H9 (cell line): ENCODE measurements around the gene PET100. TPM values are rescaled to one million over a fixed set of nuclear protein-coding genes. Genes with fewer than 3 reads are reported as not detected.

Experiments used
- DNase-seq: peaks from one replicate; pipeline ENCODE4 v3.0.0-alpha.2; 2017
- H2AFZ ChIP-seq: one replicate; pipeline ENCODE4 v1.6.1; 2013; ENCODE audit warnings: mild to moderate bottlenecking, low read length, control low read depth, moderate library complexity
- H2AK5ac ChIP-seq: 2 replicates; pipeline ENCODE4 v1.6.1; 2013; ENCODE audit warnings: low read length, control low read depth, mixed read lengths; ENCODE audit not compliant: insufficient read length
- H2BK120ac ChIP-seq: one replicate; pipeline ENCODE4 v1.6.1; 2013; ENCODE audit warnings: low read depth, mild to moderate bottlenecking, low read length, control low read depth, inconsistent platforms; ENCODE audit not compliant: poor library complexity, severe bottlenecking
- H2BK12ac ChIP-seq: 2 replicates; pipeline ENCODE4 v1.6.1; 2013; ENCODE audit warnings: low read length, control low read depth, mixed read lengths, low read depth; ENCODE audit not compliant: insufficient read length
- H2BK15ac ChIP-seq: 2 replicates; pipeline ENCODE4 v1.6.1; 2013; ENCODE audit warnings: low read depth, low read length, control low read depth
- H2BK20ac ChIP-seq: one replicate; pipeline ENCODE4 v1.6.1; 2013; ENCODE audit warnings: low read depth, mild to moderate bottlenecking, low read length, control low read depth, inconsistent platforms; ENCODE audit not compliant: poor library complexity, severe bottlenecking
- H2BK5ac ChIP-seq: 2 replicates; pipeline ENCODE4 v1.6.1; 2013; ENCODE audit warnings: low read length, control low read depth, mixed read lengths; ENCODE audit not compliant: insufficient read length
- H3K14ac ChIP-seq: 2 replicates; pipeline ENCODE4 v1.6.1; 2013; ENCODE audit warnings: low read length, control low read depth; ENCODE audit not compliant: insufficient read depth
- H3K18ac ChIP-seq: 2 replicates; pipeline ENCODE4 v1.6.1; 2013; ENCODE audit warnings: low read depth, mild to moderate bottlenecking, mixed read lengths, low read length, control low read depth; ENCODE audit not compliant: insufficient read length
- H3K23ac ChIP-seq: 2 replicates; pipeline ENCODE4 v1.6.1; 2013; ENCODE audit warnings: low read length, control low read depth, mixed read lengths, low read depth; ENCODE audit not compliant: insufficient read length
- H3K23me2 ChIP-seq: 2 replicates; pipeline ENCODE4 v1.6.1; 2013; ENCODE audit warnings: low read depth, mild to moderate bottlenecking, mixed read lengths, low read length, control low read depth; ENCODE audit not compliant: insufficient read length, poor library complexity, severe bottlenecking
- H3K27ac ChIP-seq: 2 replicates; pipeline ENCODE4 v1.5.1; 2013; ENCODE audit warnings: low read length, control low read depth, mixed read lengths, low read depth; ENCODE audit not compliant: insufficient read length
- H3K27me3 ChIP-seq: 2 replicates; pipeline ENCODE4 v1.6.1; 2013; ENCODE audit warnings: low read length, control low read depth, inconsistent platforms; ENCODE audit not compliant: insufficient read depth
- H3K4ac ChIP-seq: 2 replicates; pipeline ENCODE4 v1.6.1; 2013; ENCODE audit warnings: low read depth, mild to moderate bottlenecking, control low read depth, inconsistent platforms, low read length, moderate library complexity
- H3K4me1 ChIP-seq: 2 replicates; pipeline ENCODE4 v1.6.1; 2013; ENCODE audit warnings: low read length, control low read depth, inconsistent platforms; ENCODE audit not compliant: insufficient read depth
- H3K4me2 ChIP-seq: 2 replicates; pipeline ENCODE4 v1.6.1; 2013; ENCODE audit warnings: low read length, control low read depth, mixed read lengths; ENCODE audit not compliant: insufficient read length, insufficient read depth
- H3K56ac ChIP-seq: 2 replicates; pipeline ENCODE4 v1.6.1; 2013; ENCODE audit warnings: low read depth, mild to moderate bottlenecking, mixed read lengths, low read length, control low read depth; ENCODE audit not compliant: insufficient read length
- H3K79me1 ChIP-seq: 2 replicates; pipeline ENCODE4 v1.6.1; 2013; ENCODE audit warnings: low read depth, mild to moderate bottlenecking, moderate library complexity, low read length, control low read depth, inconsistent platforms; ENCODE audit not compliant: insufficient read depth, poor library complexity, severe bottlenecking
- H3K79me2 ChIP-seq: 2 replicates; pipeline ENCODE4 v1.6.1; 2013; ENCODE audit warnings: low read length, control low read depth, inconsistent platforms; ENCODE audit not compliant: insufficient read depth
- H3K9ac ChIP-seq: 2 replicates; pipeline ENCODE4 v1.6.1; 2013; ENCODE audit warnings: low read length, control low read depth, mixed read lengths; ENCODE audit not compliant: insufficient read length; ENCODE audit errors: extremely low read depth
- H3K9me3 ChIP-seq: one replicate; pipeline ENCODE4 v1.6.1; 2013; ENCODE audit warnings: low read depth, low read length, inconsistent platforms; ENCODE audit not compliant: control insufficient read depth
- H3T11ph ChIP-seq: one replicate; pipeline ENCODE4 v1.6.1; 2013; ENCODE audit warnings: mild to moderate bottlenecking, low read length, control low read depth, inconsistent platforms
- H4K20me1 ChIP-seq: one replicate; pipeline ENCODE4 v1.6.1; 2013; ENCODE audit not compliant: control insufficient read depth, insufficient read length, insufficient read depth
- H4K5ac ChIP-seq: 2 replicates; pipeline ENCODE4 v1.6.1; 2013; ENCODE audit warnings: low read depth, mild to moderate bottlenecking, mixed read lengths, low read length, control low read depth; ENCODE audit not compliant: insufficient read length
- H4K8ac ChIP-seq: replicated peaks from 2 replicates; pipeline ENCODE4 v1.6.1; 2013; ENCODE audit warnings: low read length, control low read depth, mixed read lengths, low read depth; ENCODE audit not compliant: insufficient read length
- H4K91ac ChIP-seq: 2 replicates; pipeline ENCODE4 v1.6.1; 2013; ENCODE audit warnings: low read depth, mild to moderate bottlenecking, moderate library complexity, mixed read lengths, low read length, control low read depth; ENCODE audit not compliant: insufficient read length
- H3K27ac Mint-ChIP-seq, 3 experiments: 2 replicates in 2 of 3; 3 replicates in 1 of 3; pipeline ENCODE4 v1.8.0; 2020 to 2021; ENCODE audit warnings: mixed read lengths in 3 of 3, mild to moderate bottlenecking in 1 of 3, moderate library complexity in 1 of 3
- H3K27me3 Mint-ChIP-seq: 2 replicates; pipeline ENCODE4 v1.8.0; 2021; ENCODE audit warnings: low read depth, mild to moderate bottlenecking, moderate library complexity, mixed read lengths
- H3K36me3 Mint-ChIP-seq, 3 experiments: 2 replicates in 2 of 3; 3 replicates in 1 of 3; pipeline ENCODE4 v1.8.0; 2020 to 2021; ENCODE audit warnings: low read depth in 3 of 3, mixed read lengths in 3 of 3; ENCODE audit not compliant: insufficient read depth in 1 of 3
- H3K4me1 Mint-ChIP-seq, 2 experiments: 2 replicates each; pipeline ENCODE4 v1.8.0; 2020; ENCODE audit warnings: mixed read lengths in 2 of 2
- H3K4me3 Mint-ChIP-seq, 2 experiments: 2 replicates in 1 of 2; 3 replicates in 1 of 2; pipeline ENCODE4 v1.8.0; 2020 to 2021; ENCODE audit warnings: mild to moderate bottlenecking in 2 of 2, mixed read lengths in 2 of 2, moderate library complexity in 1 of 2
- H3K9me3 Mint-ChIP-seq, 2 experiments: 2 replicates in 1 of 2; 3 replicates in 1 of 2; pipeline ENCODE4 v1.8.0; 2020; ENCODE audit warnings: mild to moderate bottlenecking in 2 of 2, mixed read lengths in 2 of 2, moderate library complexity in 1 of 2
- WGBS: extraction: QIAGEN DNeasy Blood & Tissue Kit; methylation state at CpG from one replicate; pipeline ENCODE4 v1.1.7; 2013; ENCODE audit warnings: missing lambda C conversion rate, low lambda C conversion rate, mixed read lengths; ENCODE audit not compliant: insufficient read length; ENCODE audit errors: extremely low coverage; 5-methylcytosine and 5-hydroxymethylcytosine counted together
- long read RNA-seq: library from polyadenylated mRNA; unstranded; transcript quantifications from one replicate; pipeline ENCODE4 v2.0.0, GENCODE V29; 2020
- total RNA-seq: library from RNA; stranded (reverse); gene quantifications from 2 replicates; pipeline ENCODE4 v1.2.1, GENCODE V29; 2021
- TF ChIP-seq, protein P1 (sequence below): fragments of 200-600 bp; sonication (generic); conservative IDR thresholded peaks from 3 replicates; pipeline ENCODE4 v1.8.0; 2021; ENCODE audit warnings: antibody characterized with exemption, mild to moderate bottlenecking

PET100 gene, protein sequence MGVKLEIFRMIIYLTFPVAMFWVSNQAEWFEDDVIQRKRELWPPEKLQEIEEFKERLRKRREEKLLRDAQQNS
- total RNA-seq, result 129 and 143 TPM in 2 replicates
- long read RNA-seq, transcript PET100-202 (4 exons, 719 nt), result major isoform, 29 of 33 reads
- long read RNA-seq, partial matches to known transcripts, result 1 of 33 reads
- long read RNA-seq, other reads (novel, unspliced or antisense), result 1 of 33 reads

GRCh38 chr19:7629347-7630054 is at the start of gene PET100, which contains the start of gene XAB2:
PET100 (plus strand) TSS chr19:7629793; CDS start chr19:7629834, 41 bp downstream.
XAB2 (minus strand) TSS chr19:7629545; CDS start chr19:7629527, 18 bp downstream.
- Histone ChIP-seq H3K9me3 (no peaks in the 10 kb centered on the region), H3K4ac (peak within 1 kb of the TSS; percentile 57; the same call in 1 of the 2 replicates), H2BK120ac (peak within 1 kb of the TSS; percentile 74), H3T11ph (no peak within 1 kb of the TSS), H3K4me2 (peak within 1 kb of the TSS; percentile 99), H2AK5ac (no peak within 1 kb of the TSS), H3K27ac (no peak within 1 kb of the TSS), H3K23me2 (peaks cover 14% of the 10 kb centered on the region), H3K18ac (peak within 1 kb of the TSS; percentile 74), H2BK5ac (peak within 1 kb of the TSS; percentile 57), H2AFZ (no peak within 1 kb of the TSS), H2BK20ac (no peak within 1 kb of the TSS), H4K8ac (no peak within 1 kb of the TSS), H3K79me2 (peaks cover 28% of the 10 kb centered on the region; the same call in 1 of the 2 replicates), H4K5ac (peak within 1 kb of the TSS; percentile 88), H3K56ac (peak within 1 kb of the TSS; percentile 92), H3K9ac (peak within 1 kb of the TSS; percentile 94), H2BK15ac (no peak within 1 kb of the TSS), H3K14ac (peak within 1 kb of the TSS; percentile 72), H4K20me1 (no peaks in the 10 kb centered on the region), H4K91ac (peak within 1 kb of the TSS; percentile 90), H2BK12ac (no peak within 1 kb of the TSS), H3K4me1 (no peaks in the 10 kb centered on the region), H3K23ac (no peak within 1 kb of the TSS), H3K27me3 (no peaks in the 10 kb centered on the region), H3K79me1 (peaks cover 20% of the 10 kb centered on the region)
- Mint-ChIP-seq H3K4me3 (peak within 1 kb of the TSS; percentile 90 to 98), H3K27ac (peak within 1 kb of the TSS; percentile 98 to 99 (median 98)), H3K27me3 (peaks cover 6% of the 10 kb centered on the region), H3K9me3 (no peaks in the 10 kb centered on the region; a peak in 2 of 5 replicates), H3K36me3 (peaks cover 7 to 27% (median 16%) of the 10 kb centered on the region in 3 experiments; a peak in 6 of 7 replicates), H3K4me1 (peaks cover 15 to 26% of the 10 kb centered on the region in 2 experiments)
- WGBS, result no CpG with 5 or more reads among the region's 40 CpGs
- DNase-seq, result peak; percentile 98
- TF ChIP-seq, protein P1, sequence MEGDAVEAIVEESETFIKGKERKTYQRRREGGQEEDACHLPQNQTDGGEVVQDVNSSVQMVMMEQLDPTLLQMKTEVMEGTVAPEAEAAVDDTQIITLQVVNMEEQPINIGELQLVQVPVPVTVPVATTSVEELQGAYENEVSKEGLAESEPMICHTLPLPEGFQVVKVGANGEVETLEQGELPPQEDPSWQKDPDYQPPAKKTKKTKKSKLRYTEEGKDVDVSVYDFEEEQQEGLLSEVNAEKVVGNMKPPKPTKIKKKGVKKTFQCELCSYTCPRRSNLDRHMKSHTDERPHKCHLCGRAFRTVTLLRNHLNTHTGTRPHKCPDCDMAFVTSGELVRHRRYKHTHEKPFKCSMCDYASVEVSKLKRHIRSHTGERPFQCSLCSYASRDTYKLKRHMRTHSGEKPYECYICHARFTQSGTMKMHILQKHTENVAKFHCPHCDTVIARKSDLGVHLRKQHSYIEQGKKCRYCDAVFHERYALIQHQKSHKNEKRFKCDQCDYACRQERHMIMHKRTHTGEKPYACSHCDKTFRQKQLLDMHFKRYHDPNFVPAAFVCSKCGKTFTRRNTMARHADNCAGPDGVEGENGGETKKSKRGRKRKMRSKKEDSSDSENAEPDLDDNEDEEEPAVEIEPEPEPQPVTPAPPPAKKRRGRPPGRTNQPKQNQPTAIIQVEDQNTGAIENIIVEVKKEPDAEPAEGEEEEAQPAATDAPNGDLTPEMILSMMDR, result no peak
